PFSK-1 (cell line): ENCODE data around the gene AFF2.

Source experiments
- SIN3A ChIP-seq: IDR thresholded peaks from 2 replicates; pipeline ENCODE4 v1.6.1; 2012; ENCODE audit warnings: mild to moderate bottlenecking, low read length, moderate library complexity, borderline replicate concordance; ENCODE audit not compliant: insufficient read depth
- TAF1 ChIP-seq: IDR thresholded peaks from 2 replicates; pipeline ENCODE4 v1.6.1; 2012; ENCODE audit warnings: low read length, control low read depth, borderline replicate concordance; ENCODE audit not compliant: insufficient read depth

DNA sequence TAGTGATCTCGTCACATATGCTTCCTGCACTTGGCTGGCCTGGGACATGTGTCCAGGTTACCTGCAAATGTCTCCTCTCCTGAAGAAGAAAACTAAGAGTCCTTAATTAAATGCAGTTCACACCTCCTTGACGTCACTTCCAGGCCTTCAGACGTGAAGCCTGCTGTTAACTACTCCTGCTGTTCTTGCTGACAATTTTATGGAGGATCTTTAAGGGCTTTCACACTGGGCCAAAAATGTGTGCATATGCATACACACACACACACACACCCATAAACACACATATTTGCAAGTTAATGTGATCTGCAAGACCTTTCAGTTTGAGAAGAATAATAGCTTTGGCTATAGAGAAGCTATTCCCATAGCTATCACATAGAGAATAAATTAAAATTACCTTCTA, 267.9 kb downstream of the AFF2 start:
- TF ChIP-seq TAF1 (no peak), SIN3A (no peak)
